Amniotic epithelial cell (primary cell): ENCODE results near the gene RAB24.
A peak's percentile ranks its signal among the peaks of the same experiment; 100 is the strongest.
"Not testable (repeated sequence)": the region's sequence is repeated elsewhere in the genome, so short reads cannot be mapped to it uniquely, and the experiment has no call there.

Source experiments
- DNase-seq: peaks from one replicate; pipeline ENCODE4 v3.0.0-alpha.2; 2010; ENCODE audit warnings: low read depth

Gene RAB24

GRCh38 chr5:177303121-177303924 is at the start of gene RAB24, which contains the start of gene PRELID1:
Gene RAB24 (minus strand): TSS chr5:177303719. CDS start chr5:177303288, 431 bp downstream.
Gene PRELID1 (plus strand): TSS chr5:177303799. CDS start chr5:177303986, 187 bp downstream.
- peak; percentile 61 for DNase-seq

GRCh38 chr5:177353093-177353492 is 49.6 kb upstream of the RAB24 start:
- DNase-seq: no peak

- DNase-seq: peak; percentile 96
Measured at GRCh38 chr5:177351392-177352329, 48.1 kb upstream of the RAB24 start, which contains the start of gene LMAN2. Gene LMAN2 (minus strand): TSS chr5:177351668. CDS start chr5:177351647, 21 bp downstream.

DNA sequence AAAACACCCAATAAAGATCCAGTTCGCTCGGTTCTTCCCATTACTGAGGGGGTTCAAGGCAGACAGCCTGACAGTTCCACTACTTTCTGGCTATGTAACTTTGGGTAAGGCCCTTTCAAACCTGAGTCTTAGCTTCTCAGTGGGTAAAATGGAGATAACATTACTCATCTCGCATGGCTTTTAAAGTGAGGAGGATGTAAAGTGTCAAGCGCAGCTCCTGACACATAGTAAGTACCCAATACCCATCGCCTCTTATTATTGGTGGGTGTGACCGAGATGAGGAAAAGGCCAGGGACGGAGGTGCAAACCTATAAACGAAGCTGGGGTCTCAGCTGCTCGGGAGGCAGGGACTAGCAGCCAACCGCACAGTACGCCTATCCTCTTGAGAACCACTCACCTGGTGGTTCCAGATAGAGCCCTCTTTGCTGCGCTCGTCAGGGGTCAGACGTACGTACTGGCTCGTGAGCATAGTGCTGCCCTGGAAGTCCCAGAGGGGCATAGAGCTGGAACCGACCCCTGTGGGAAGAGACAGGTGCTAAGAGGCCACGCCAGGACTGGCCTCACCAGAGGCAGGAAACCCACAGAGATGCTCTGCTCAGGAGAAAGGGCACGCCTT is 47.4 kb upstream of the RAB24 start:
- no peak for DNase-seq

- no peak for DNase-seq
Measured at GRCh38 chr5:177349762-177350161, 46.2 kb upstream of the RAB24 start.

DNA sequence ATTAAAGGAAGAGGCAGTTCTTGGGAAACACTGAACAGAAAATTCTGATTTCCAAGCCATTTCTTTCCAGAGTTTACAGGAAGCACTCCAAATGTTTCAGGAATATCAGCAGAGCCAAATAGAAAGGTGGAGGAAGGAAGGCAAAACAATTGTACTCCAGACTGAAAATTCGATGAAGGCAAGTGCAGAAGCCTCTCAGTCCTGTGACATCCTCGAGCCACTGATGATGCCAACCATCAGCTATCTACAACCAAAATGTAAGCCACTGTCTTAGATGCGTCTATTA is 45.8 kb upstream of the RAB24 start:
- DNase-seq: no peak

GRCh38 chr5:177347699-177348098 is 44.2 kb upstream of the RAB24 start:
- DNase-seq: no peak

- peak; percentile 16 for DNase-seq
Measured at GRCh38 chr5:177346820-177347219, 43.3 kb upstream of the RAB24 start.

DNA sequence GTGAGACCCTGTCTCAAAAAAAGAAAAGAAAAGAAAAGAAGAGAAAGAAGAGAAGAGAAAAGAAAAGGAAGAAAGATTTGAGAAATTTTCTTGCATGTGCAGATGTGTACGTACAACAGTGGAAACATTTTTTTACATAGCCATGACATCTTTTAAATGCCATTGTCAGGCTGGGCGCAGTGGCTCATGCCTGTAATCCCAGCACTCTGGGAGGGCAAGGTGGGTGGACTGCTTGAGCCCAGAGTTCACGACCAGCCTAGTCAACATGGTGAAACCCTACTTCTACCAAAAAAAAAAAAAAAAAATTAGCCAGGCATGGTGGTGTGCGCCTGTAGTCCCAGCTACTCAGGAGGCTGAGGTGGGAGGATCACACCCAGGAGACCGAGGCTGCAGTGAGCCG is 41.4 kb upstream of the RAB24 start:
- no peak for DNase-seq

DNA sequence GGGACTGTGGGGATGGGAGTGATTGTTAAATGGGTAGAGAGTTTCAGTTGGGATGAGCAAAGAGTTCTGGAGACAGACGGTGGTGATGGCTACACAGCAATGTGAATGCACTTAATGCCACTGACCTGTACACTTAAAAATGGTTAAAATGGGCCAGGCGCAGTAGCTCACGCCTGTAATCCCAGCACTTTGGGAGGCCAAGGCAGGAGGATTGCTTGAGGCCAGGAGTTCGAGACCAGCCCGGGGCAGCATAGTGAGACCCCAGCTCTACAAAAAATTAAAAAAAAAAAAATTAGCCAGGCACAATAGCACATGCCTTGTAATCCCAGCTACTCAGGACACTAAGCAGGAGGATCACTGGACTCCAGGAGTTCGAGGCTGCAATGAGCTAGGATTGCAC is 40.3 kb upstream of the RAB24 start:
- no peak for DNase-seq

- not testable (repeated sequence) for DNase-seq
Measured at GRCh38 chr5:177343000-177343399, 39.5 kb upstream of the RAB24 start.

- no peak for DNase-seq
Measured at GRCh38 chr5:177339107-177339638, 35.7 kb upstream of the RAB24 start.

DNA sequence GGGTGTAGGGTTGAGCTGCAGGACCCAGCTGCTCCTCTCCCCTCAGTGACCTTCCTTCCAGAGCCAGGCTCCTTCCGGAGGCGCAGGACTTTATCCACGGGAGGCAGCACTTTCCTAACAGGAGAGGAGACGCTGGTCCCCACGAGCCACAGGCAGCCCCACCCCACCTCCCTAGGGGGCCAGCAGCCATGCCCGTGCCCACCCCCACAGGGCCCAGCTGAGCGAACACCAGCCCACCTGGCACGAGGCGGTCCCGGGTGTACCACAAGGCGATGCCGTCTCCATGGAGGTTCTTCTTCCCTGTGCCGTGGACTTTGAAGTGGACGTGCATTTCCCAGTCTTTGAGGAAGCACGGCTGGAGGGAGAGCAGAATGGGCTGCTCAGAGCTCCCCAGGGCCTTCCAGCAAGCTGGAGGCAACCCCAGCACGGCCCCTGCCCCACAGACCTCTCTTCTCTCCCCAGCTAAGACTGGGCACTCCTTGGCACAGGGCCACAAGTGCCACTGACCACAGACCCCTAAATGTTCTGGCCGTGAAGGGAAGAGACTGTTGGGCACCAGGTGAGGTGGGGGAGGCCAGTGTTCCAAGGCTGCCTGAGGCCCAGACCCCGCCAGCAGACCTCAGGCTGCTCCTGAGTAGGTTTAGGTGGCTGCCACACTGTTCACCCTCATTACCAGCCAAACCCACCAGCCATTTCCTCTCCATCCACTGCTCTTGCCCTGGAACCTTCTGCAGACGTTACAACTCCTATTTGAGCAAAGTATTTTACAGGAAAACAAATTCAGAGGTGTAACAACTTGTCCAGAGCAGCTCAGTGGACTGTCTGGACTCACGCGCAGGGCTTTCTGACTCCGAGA is 35.0 kb upstream of the RAB24 start:
- DNase-seq: no peak

DNA sequence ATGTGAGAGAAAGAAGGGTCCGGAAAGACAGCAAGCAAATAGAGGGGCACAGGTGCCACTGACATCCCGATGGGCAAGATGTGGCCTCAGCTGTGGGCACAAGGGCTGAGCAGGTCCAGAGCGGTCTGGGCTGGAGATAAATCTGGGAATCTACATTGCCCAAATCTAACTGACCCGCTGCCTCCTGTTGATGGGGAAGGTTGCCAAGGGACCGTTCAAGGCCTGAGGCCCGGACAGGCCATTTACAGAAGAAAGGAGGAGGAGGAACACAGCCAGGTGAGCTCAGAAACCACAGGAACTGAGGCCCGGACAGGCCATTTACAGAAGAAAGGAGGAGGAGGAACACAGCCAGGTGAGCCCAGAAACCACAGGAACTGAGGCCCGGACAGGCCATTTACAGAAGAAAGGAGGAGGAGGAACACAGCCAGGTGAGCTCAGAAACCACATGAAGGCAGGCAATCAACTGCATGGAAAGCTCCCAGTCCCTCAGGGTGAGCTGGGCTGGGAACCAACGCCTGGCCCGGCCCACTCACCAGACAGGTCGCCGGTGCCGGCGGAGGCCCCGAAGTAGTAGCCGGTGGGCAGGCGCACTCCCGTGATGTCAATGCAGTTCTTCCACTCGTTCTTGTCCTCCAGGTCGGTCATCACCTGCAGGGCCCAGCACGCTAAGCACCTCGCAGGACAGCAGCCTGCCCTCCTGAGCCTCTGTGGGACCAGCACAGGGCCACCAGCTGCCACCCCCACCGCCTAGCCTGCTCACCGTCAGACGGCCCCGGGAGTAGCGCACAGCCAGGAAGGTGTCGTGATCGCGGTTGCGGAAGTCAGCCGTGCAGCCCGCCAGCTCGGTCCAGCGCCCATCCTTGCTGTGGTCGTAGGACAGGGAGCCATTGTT is 33.3 kb upstream of the RAB24 start:
- DNase-seq: no peak

DNA sequence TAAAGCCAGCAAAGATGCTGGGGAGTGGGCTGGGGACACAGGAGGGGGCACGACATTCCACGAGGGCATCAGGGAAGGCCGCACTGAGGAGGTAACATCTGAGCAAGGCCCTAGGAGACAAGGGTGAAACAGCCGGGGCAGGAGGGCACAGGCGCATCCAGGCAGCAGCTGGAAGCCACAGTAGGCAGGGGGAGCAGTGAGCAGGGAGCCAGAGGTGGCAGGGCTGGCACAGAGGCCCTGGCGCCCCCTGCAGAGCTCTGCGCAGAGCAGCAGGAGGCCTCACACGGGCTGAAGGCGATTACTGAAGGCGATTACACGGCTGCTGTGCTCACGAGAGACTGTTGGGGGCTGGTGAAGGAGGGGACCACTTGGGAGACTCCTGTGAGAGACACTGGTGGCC is 32.6 kb upstream of the RAB24 start:
- no peak for DNase-seq

GRCh38 chr5:177335701-177336065 is 32.2 kb upstream of the RAB24 start:
- DNase-seq: no peak

DNA sequence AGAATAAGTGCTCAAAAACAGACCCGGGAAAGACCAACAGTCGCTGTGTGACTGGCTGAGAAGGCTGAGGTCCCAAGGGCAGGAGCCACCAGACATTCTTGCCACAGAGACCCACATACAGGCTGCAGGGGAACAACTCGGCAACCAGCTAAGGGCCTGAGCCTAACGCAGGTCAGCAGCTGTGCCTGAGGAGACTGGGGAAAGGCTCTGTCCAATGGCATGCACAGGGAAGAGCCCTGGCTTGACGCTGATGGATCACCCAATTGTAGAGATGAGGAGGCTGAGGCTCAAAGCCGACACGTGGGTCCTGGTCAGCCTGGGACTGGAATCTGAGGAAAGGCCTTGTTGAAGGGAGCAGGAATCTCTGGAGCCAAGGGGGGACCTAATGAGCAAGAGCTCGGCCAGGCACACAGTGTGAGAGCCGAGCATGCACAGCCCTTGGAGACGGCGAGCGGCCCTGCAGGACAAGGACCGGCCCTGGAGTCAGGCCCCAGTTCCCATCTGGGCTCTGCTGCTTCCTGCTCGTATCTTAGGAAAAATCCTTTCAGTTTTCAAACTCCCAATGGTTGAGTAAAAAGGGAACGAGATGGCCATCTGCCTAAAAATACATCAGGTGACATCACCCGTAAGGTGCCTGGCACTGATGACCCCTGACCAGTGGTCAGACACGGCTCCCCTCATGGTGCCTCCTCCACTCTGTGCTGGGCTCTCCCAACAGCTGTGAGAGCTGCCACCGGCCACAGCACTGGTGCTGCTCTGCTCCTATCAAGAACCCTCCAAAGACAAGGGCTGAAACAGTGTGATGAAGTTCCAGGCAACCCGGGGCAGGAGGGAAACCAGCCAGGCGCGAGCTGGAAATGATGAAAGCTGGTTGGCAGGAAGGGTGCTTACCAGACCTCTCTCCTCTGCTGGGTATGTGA is 31.5 kb upstream of the RAB24 start:
- no peak for DNase-seq

DNA sequence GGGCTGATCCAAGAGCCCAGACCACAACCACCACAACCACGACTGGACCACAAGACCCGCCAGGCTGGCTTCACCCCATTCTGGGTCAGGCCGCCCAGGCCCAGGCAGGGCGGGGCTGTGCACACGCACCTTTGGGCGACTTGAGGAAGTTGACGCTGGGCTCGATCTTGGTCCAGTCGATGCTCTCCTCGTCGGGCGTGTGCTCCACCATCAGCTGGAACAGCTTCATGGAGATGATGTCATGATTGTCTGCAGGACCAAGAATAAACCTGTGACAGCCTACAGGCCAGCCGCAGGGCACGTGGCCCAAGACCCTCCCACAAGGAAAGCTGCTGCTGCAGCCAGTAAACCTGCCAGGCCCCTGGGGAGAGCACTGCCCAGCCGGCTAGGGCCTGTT is 30.6 kb upstream of the RAB24 start:
- DNase-seq: no peak

DNA sequence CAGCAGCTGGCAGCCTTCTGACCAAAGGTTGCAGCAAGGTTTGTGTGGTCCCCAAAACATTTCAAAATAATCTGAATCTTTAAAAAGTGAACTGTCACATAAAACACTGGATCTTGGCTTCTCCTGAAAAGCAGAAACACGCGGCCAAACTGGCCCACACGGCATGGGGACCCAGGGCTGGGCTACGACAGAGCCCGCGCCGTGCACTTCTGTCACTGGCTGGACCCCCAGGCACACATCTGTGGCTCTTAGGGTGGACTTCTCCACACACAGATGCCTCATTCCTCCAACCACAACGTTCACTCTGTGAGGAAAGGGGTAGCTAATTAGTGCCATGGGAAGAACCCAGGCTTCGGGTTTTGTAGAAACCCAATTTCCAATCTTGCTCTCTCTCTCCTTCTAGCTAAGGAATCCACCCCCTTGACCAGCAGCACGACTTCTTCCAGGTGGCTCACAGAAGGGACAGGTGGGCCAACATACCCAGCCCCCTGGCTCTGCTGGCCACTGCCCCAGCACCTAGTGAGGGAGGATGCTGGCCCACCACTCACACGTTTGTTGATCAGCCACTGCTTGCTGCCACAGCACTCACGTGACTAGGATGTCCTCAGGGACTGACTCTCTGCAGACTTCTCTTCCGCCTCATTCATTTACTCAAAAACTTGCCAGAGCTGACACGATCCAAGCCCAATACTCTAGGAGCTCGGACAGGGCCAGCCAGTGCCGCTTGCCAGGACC is 30.1 kb upstream of the RAB24 start:
- DNase-seq: no peak
